Measurements from ENCODE around the gene ARL2. TPM values are rescaled to one million over a fixed set of nuclear protein-coding genes. Genes with fewer than 3 reads are reported as not detected.

ARL2 gene
- total RNA-seq, 1 experiment from 2014 or later = 203 TPM

DNA sequence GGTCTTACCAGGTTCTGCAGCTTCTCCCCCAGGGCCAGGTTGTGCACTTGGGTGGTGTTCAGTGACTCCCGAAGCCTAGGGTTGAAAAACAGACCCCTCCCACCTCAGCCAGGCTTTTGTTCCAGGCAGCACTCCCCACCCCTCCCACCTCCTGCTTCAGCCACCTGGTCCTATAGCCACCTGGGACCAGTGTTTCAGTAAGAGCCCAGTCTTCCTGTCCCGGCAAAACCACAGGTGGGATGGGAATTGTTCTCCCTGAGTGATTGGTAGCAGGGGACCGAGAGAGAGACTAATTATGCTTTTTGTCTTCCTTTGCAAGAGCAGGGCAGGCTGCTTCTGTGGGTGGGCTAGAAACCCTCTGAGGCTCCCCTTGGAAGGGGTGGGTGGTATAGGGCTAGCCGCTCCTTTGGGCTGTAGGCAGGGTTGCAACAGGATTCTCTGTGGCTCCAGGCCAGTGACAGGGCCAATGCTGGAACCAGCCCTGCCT, 52.9 kb downstream of the ARL2 start:
- Mint-ChIP-seq H3K4me3 (peak overlapping the region; percentile 30 to 68), H3K27ac (peak overlapping the region; percentile 92 to 98 (median 95)), H3K4me1 (peaks cover 21 to 31% of the 10 kb centered on the region in 2 experiments), H3K9me3 (no peaks in the 10 kb centered on the region), H3K27me3 (ENCODE audit: low read depth) (no peaks in the 10 kb centered on the region), H3K36me3 (ENCODE audit: insufficient read depth in 1 of 3, low read depth in 3 of 3) (no peaks in the 10 kb centered on the region)
- Histone ChIP-seq H2BK120ac (ENCODE audit: low read depth, low read length, poor library complexity, severe bottlenecking) (no peak overlapping the region), H3K4ac (ENCODE audit: low read depth, low read length) (no peak overlapping the region), H2BK15ac (ENCODE audit: low read depth, low read length) (no peak overlapping the region), H3K9me3 (ENCODE audit: control insufficient read depth, low read depth, low read length) (no peaks in the 10 kb centered on the region), H3K18ac (ENCODE audit: insufficient read length, low read depth, low read length) (peak overlapping the region; percentile 69), H3K27ac (ENCODE audit: insufficient read length, low read depth, low read length) (no peak overlapping the region), H3K4me1 (ENCODE audit: insufficient read depth, low read length) (peaks cover 6% of the 10 kb centered on the region; the same call in 1 of the 2 replicates), H2AFZ (ENCODE audit: low read length) (no peak overlapping the region), H3K23me2 (ENCODE audit: insufficient read length, low read depth, low read length, poor library complexity, severe bottlenecking) (no peaks in the 10 kb centered on the region), H4K8ac (replicated peaks; ENCODE audit: insufficient read length, low read depth, low read length) (no peak overlapping the region), H4K91ac (ENCODE audit: insufficient read length, low read depth, low read length) (peak overlapping the region; percentile 86), H3K4me2 (ENCODE audit: insufficient read depth, insufficient read length, low read length) (no peak overlapping the region), H3K56ac (ENCODE audit: insufficient read length, low read depth, low read length) (no peak overlapping the region), H3K79me2 (ENCODE audit: insufficient read depth, low read length) (no peaks in the 10 kb centered on the region), H2AK5ac (ENCODE audit: insufficient read length, low read length) (no peak overlapping the region), H2BK20ac (ENCODE audit: low read depth, low read length, poor library complexity, severe bottlenecking) (no peak overlapping the region), H3K27me3 (ENCODE audit: insufficient read depth, low read length) (no peaks in the 10 kb centered on the region), H3K14ac (ENCODE audit: insufficient read depth, low read length) (peak overlapping the region; percentile 72; the same call in 1 of the 2 replicates), H2BK5ac (ENCODE audit: insufficient read length, low read length) (no peak overlapping the region), H4K20me1 (ENCODE audit: control insufficient read depth, insufficient read depth, insufficient read length) (no peaks in the 10 kb centered on the region), H3K79me1 (ENCODE audit: insufficient read depth, low read depth, low read length, poor library complexity, severe bottlenecking) (no peaks in the 10 kb centered on the region), H3T11ph (ENCODE audit: low read length) (no peak overlapping the region), H4K5ac (ENCODE audit: insufficient read length, low read depth, low read length) (no peak overlapping the region), H3K9ac (ENCODE audit: extremely low read depth, insufficient read length, low read length) (no peak overlapping the region), H3K23ac (ENCODE audit: insufficient read length, low read depth, low read length) (no peak overlapping the region), H2BK12ac (ENCODE audit: insufficient read length, low read depth, low read length) (no peak overlapping the region)
- TF ChIP-seq, protein P1, sequence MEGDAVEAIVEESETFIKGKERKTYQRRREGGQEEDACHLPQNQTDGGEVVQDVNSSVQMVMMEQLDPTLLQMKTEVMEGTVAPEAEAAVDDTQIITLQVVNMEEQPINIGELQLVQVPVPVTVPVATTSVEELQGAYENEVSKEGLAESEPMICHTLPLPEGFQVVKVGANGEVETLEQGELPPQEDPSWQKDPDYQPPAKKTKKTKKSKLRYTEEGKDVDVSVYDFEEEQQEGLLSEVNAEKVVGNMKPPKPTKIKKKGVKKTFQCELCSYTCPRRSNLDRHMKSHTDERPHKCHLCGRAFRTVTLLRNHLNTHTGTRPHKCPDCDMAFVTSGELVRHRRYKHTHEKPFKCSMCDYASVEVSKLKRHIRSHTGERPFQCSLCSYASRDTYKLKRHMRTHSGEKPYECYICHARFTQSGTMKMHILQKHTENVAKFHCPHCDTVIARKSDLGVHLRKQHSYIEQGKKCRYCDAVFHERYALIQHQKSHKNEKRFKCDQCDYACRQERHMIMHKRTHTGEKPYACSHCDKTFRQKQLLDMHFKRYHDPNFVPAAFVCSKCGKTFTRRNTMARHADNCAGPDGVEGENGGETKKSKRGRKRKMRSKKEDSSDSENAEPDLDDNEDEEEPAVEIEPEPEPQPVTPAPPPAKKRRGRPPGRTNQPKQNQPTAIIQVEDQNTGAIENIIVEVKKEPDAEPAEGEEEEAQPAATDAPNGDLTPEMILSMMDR (conservative IDR thresholded peaks at IDR 0.05) = no peak
- DNase-seq = peak; percentile 82
- no CpG with 5 or more reads among the region's 4 CpGs for WGBS (ENCODE audit: extremely low coverage, insufficient read length, low lambda C conversion rate)
